Measurements from ENCODE around the gene SBNO1.
"Not testable (repeated sequence)": the region's sequence is repeated elsewhere in the genome, so short reads cannot be mapped to it uniquely, and the experiment has no call there.

Gene SBNO1

DNA sequence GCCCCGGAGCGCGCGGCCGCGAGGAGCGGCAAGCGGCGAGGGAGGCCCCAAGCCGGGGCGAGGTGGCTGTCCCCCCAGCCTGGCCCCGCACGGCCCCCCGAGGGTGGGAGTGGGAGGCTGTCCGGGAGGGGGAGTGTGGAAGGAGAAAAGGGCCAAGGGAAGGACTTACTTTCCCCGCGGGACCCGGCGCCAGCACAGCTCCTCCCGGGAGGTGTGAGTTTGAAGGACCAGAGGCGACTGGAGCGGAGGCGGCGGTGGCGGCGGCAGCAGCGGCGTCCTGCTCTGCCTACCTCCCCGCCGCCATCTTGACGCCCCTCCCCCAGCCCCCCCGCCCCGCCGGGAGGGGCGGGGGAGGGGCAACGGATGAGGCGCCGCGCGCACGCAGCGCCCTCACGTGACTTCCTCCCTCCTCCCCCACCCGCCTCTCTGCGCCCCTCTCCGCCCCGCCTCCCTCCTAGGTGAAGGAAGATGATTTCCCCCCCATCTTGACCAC lies at the start of gene SBNO1:
TSS of gene SBNO1 (minus strand) at position 316 of the 493 bp plus-strand sequence. CDS start 14,406 bp downstream, outside the sequence.
- Histone ChIP-seq H3K27ac (ENCODE audit: low read depth, low read length) (peak within 1 kb of the TSS; percentile 93), H3K4me3 (ENCODE audit: low read depth, low read length) (peak within 1 kb of the TSS; percentile 87), H3K4me1 (ENCODE audit: control insufficient read depth, insufficient read depth, low read length, unreplicated experiment) (peaks cover 5% of the 10 kb centered on the region), H2AFZ (ENCODE audit: low read length, unreplicated experiment) (peak within 1 kb of the TSS; percentile 94), H3K27me3 (ENCODE audit: insufficient read depth, low read length) (no peaks in the 10 kb centered on the region), H3K36me3 (ENCODE audit: insufficient read depth, low read length) (no peaks in the 10 kb centered on the region), H3K79me2 (ENCODE audit: control insufficient read depth, insufficient read depth, low read length, unreplicated experiment) (peaks cover 49% of the 10 kb centered on the region)

DNA sequence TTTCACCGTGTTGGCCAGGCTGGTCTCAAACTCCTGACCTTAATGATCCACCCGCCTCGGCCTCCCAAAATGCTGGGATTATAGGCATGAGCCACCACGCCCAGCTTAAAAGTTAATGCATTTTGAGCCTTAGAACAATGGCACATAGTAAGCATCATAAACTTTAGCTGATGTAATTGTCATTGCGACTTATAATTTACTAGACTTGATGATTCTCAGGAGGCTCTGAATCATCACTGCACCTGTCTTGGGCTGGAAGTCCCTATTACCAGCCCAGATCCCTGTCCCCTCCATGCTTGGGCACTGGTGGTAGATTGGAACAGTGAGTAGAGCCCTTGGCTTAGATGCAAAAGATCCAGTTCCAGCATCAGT lies 45.4 kb upstream of the SBNO1 start:
- H3K27ac ChIP-seq (ENCODE audit: low read depth, low read length), result no peak overlapping the region
- no peaks in the 10 kb centered on the region for H3K4me1 ChIP-seq (ENCODE audit: control insufficient read depth, insufficient read depth, low read length, unreplicated experiment)
- no peaks in the 10 kb centered on the region for H3K79me2 ChIP-seq (ENCODE audit: control insufficient read depth, insufficient read depth, low read length, unreplicated experiment)
- H3K27me3 ChIP-seq (ENCODE audit: insufficient read depth, low read length), result no peaks in the 10 kb centered on the region
- no peak overlapping the region for H2AFZ ChIP-seq (ENCODE audit: low read length, unreplicated experiment)
- H3K4me3 ChIP-seq (ENCODE audit: low read depth, low read length), result no peak overlapping the region
- H3K36me3 ChIP-seq (ENCODE audit: insufficient read depth, low read length), result peaks cover 4% of the 10 kb centered on the region; the same call in 1 of the 2 replicates

DNA sequence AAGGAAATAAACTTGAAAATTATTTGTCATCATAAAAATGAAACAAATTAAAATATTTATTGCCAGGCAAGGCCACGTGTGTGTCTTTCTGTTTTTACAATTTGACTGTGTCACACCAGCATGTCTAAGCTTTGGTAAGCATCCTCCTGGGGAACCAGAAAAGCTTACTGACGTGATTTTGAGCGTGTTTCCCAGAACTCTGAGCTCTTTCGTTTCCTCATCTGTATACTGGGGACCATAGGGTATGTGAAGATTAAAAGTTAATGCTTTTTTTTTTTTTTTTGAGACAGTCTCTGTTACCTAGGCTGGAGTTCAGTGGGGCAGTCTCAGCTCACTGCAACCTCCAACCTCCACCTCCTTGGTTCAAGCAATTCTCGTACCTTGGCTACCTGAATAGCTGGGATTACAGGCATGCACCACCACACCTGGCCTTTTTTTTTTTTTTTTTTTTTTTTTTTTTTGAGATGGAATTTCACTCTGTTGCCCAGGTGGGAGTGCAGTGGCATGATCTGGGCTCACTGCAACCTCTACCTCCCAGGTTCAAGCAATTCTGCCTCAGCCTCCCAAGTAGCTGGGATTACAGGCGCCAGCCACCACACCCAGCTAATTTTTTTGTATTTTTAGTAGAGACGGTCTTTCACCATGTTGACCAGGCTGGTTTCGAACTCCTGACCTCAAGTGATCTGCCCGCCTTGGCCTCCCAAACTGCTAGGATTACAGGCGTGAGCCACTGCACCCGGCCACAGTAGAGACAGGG lies 44.8 kb upstream of the SBNO1 start:
- not testable (repeated sequence) for H3K4me3 ChIP-seq (ENCODE audit: low read depth, low read length); H3K79me2 ChIP-seq (ENCODE audit: control insufficient read depth, insufficient read depth, low read length, unreplicated experiment); H3K27ac ChIP-seq (ENCODE audit: low read depth, low read length); H3K27me3 ChIP-seq (ENCODE audit: insufficient read depth, low read length); H3K4me1 ChIP-seq (ENCODE audit: control insufficient read depth, insufficient read depth, low read length, unreplicated experiment); H3K36me3 ChIP-seq (ENCODE audit: insufficient read depth, low read length); H2AFZ ChIP-seq (ENCODE audit: low read length, unreplicated experiment)

DNA sequence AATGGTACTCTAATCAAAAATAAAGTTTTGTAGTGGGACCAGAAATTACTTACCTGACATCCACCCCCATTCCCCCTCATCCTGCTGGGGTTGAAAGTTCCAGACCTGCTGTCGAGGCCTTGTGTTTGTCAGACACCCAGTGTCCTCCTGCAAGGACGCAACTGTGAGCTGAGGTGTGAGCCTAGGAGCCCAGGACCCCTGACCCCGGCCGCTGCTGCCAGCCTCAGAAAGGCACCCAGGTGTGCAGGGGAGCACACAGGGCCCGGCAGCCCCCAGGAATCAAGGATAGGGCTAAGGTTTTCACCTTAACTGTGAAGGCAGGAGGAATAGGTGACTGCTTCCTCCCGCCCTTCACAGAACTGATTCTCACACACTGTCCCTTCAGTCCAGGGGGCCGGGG lies 44.0 kb upstream of the SBNO1 start:
- H3K79me2 ChIP-seq (ENCODE audit: control insufficient read depth, insufficient read depth, low read length, unreplicated experiment); H3K27ac ChIP-seq (ENCODE audit: low read depth, low read length); H3K4me3 ChIP-seq (ENCODE audit: low read depth, low read length); H2AFZ ChIP-seq (ENCODE audit: low read length, unreplicated experiment); H3K4me1 ChIP-seq (ENCODE audit: control insufficient read depth, insufficient read depth, low read length, unreplicated experiment); H3K27me3 ChIP-seq (ENCODE audit: insufficient read depth, low read length): not testable (repeated sequence)
- H3K36me3 ChIP-seq (ENCODE audit: insufficient read depth, low read length), result peaks cover 14% of the 10 kb centered on the region

DNA sequence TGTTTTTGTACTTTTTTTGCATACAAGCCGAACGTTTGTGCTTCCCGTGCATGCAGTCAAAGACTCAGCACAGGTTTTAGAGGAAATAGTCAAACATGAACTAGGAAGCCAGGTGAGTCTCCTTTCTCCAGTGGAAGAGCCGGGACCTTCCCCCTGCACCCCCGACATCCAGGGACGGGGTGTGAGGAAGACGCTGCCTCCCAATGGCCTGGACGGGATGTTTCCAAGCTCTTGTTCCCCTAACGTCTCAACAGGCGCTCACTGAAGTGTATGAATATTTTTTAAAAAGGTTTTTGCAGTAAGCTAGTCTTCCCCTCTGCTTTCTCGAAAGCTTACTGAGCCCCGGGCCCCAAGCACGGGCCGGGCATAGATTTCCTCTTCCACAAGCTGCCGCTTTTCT lies 43.3 kb upstream of the SBNO1 start:
- not testable (repeated sequence) for H3K27me3 ChIP-seq (ENCODE audit: insufficient read depth, low read length); H2AFZ ChIP-seq (ENCODE audit: low read length, unreplicated experiment); H3K4me1 ChIP-seq (ENCODE audit: control insufficient read depth, insufficient read depth, low read length, unreplicated experiment); H3K4me3 ChIP-seq (ENCODE audit: low read depth, low read length); H3K79me2 ChIP-seq (ENCODE audit: control insufficient read depth, insufficient read depth, low read length, unreplicated experiment); H3K27ac ChIP-seq (ENCODE audit: low read depth, low read length)
- H3K36me3 ChIP-seq (ENCODE audit: insufficient read depth, low read length), result peaks cover 19% of the 10 kb centered on the region

DNA sequence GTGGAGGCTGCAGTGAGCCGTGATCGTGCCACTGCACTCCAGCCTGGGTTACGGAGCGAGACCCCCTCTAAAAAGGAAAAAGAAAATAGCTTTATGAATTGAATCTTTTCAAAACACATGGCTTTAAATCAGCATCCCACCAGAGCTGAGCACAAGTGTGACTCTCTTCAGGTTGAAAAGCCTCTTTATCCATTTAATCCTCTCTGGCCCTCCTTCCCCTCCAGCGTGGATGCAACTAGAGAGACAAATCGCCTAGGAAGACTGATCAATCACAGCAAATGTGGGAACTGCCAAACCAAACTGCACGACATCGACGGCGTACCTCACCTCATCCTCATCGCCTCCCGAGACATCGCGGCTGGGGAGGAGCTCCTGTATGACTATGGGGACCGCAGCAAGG lies 42.6 kb upstream of the SBNO1 start:
- not testable (repeated sequence) for H2AFZ ChIP-seq (ENCODE audit: low read length, unreplicated experiment); H3K27ac ChIP-seq (ENCODE audit: low read depth, low read length)
- peaks cover 19% of the 10 kb centered on the region for H3K36me3 ChIP-seq (ENCODE audit: insufficient read depth, low read length)

DNA sequence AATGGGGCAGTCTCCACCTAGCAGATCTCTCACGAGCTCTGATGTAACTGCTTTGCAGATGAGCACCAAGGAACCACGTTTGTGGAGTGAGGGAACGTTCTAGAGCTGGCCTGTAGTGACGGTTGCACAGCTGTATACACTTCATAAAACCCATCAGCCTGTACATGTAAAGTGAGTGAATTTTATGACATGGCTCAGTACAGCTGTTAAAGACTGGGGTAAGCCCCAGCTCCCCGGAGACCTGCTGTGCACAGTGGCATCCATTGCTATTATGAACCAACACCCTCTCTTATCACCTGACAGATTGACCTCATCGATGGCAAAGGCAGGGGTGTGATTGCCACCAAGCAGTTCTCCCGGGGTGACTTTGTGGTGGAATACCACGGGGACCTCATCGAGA lies 39.9 kb upstream of the SBNO1 start:
- Histone ChIP-seq H3K27ac (ENCODE audit: low read depth, low read length) (no peak overlapping the region), H3K36me3 (ENCODE audit: insufficient read depth, low read length) (peaks cover 19% of the 10 kb centered on the region)

More for the DNA sequence above, 42.6 kb upstream of the SBNO1 start:
- not testable (repeated sequence) for H3K79me2 ChIP-seq (ENCODE audit: control insufficient read depth, insufficient read depth, low read length, unreplicated experiment); H3K4me3 ChIP-seq (ENCODE audit: low read depth, low read length); H3K4me1 ChIP-seq (ENCODE audit: control insufficient read depth, insufficient read depth, low read length, unreplicated experiment); H3K27me3 ChIP-seq (ENCODE audit: insufficient read depth, low read length)

DNA sequence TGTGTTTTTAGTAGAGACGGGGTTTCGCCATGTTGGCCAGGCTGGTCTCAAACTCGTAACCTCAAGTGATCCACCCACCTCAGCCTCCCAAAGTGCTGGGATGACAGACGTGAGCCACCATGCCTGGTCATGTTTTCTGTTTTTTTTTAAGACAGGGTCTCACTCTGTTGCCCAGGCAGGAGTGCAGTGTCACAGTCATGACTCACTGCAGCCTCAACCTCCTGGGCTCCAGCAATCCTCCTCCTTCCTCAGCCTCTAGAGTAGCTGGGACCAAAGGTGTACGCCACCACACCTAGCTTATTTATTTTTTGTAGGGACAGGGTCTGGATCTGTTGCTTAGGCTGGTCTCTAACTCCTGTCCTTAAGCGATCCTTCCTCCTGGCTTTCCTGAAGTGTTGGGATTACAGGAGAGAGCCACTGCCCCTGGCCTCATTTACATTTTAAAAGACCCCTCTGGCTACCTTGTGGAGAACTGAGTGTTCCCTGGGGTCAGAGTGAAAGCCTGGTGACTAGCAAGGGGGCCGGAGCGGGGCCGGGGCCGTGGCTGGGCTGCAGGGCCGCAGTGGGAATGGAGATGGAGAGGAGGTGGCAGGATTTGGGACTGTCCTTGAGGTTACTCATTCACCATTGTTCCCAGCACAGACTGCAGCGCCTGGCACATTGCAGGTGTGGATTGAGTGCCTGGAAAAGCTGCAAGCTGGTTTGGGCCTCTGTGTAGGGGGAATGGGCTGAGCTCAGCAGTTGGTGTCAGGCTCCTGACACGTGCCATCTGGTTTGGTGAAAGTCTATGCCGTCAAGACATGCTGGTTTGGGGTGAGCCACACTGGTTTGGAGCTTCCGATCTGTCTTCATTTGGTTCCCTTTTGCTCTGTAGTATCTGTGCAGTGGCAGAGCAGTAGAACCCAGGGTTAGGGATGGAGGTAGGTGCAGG lies 37.4 kb upstream of the SBNO1 start:
- Histone ChIP-seq H2AFZ (ENCODE audit: low read length, unreplicated experiment) (no peak overlapping the region), H3K79me2 (ENCODE audit: control insufficient read depth, insufficient read depth, low read length, unreplicated experiment) (peaks cover 33% of the 10 kb centered on the region), H3K36me3 (ENCODE audit: insufficient read depth, low read length) (peaks cover 20% of the 10 kb centered on the region), H3K4me3 (ENCODE audit: low read depth, low read length) (no peak overlapping the region), H3K27ac (ENCODE audit: low read depth, low read length) (no peak overlapping the region), H3K4me1 (ENCODE audit: control insufficient read depth, insufficient read depth, low read length, unreplicated experiment) (peaks cover 11% of the 10 kb centered on the region), H3K27me3 (ENCODE audit: insufficient read depth, low read length) (no peaks in the 10 kb centered on the region)

More for the DNA sequence above, 39.9 kb upstream of the SBNO1 start:
- H3K4me1 ChIP-seq (ENCODE audit: control insufficient read depth, insufficient read depth, low read length, unreplicated experiment), result no peaks in the 10 kb centered on the region
- H2AFZ ChIP-seq (ENCODE audit: low read length, unreplicated experiment), result no peak overlapping the region
- H3K27me3 ChIP-seq (ENCODE audit: insufficient read depth, low read length), result no peaks in the 10 kb centered on the region
- H3K4me3 ChIP-seq (ENCODE audit: low read depth, low read length), result no peak overlapping the region
- peaks cover 15% of the 10 kb centered on the region for H3K79me2 ChIP-seq (ENCODE audit: control insufficient read depth, insufficient read depth, low read length, unreplicated experiment)

DNA sequence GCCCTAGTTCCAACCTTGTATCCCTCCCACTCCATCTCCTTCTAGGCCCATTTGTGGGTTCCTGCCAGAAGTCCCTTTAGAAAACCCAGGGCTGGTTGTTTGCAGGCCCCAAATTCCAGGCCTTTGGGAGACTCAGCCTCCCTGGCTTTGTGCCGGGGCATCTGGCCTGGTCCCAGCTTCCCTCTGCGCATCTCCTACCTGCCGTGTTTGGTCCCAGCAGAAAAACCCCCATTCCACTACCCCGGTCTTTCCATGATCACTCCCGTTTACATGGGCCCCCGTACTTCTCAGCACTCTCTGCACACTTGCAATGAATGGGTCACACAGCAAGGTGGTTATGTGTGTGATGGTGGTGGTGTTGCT lies 34.6 kb upstream of the SBNO1 start:
- Histone ChIP-seq H3K27ac (ENCODE audit: low read depth, low read length) (peak overlapping the region; percentile 66), H2AFZ (ENCODE audit: low read length, unreplicated experiment) (no peak overlapping the region), H3K4me1 (ENCODE audit: control insufficient read depth, insufficient read depth, low read length, unreplicated experiment) (peaks cover 11% of the 10 kb centered on the region), H3K4me3 (ENCODE audit: low read depth, low read length) (no peak overlapping the region), H3K36me3 (ENCODE audit: insufficient read depth, low read length) (peaks cover 28% of the 10 kb centered on the region; the same call in 1 of the 2 replicates), H3K79me2 (ENCODE audit: control insufficient read depth, insufficient read depth, low read length, unreplicated experiment) (peaks cover 58% of the 10 kb centered on the region), H3K27me3 (ENCODE audit: insufficient read depth, low read length) (no peaks in the 10 kb centered on the region)

DNA sequence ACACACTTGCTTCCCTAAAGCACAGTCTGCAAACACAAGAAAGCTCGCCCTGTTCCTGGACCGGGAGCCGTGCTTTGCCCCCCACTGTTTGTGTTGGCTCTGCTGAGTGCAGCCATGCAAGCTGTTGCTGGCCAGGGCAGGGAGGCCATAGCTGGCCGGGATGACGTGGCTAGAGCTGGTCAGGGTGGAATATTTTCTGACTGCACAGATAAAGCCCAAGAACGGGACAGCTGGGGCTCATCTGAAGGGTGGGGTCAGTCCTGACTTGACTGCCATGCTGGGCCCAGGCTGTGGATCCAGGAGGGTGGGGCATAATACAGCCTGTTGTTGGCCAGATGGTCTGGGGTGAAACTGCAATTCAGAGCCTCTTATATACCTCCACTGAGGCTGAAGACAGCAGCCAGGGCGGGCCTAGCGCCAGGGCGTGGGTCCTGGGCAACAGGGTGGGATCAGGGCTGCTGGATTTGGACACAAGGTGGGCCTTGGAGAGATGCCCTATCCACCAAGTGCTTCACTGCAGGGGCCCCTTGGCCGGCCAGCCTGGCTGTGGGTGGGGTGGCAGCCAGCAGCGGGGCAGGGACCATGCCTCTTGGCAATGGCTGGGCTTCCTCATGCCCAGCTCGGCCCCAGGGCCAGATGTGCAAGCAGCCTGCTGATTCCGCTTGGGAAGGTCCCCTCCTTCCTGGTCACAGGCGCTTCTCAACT lies 34.1 kb upstream of the SBNO1 start:
- Histone ChIP-seq H2AFZ (ENCODE audit: low read length, unreplicated experiment) (no peak overlapping the region), H3K27me3 (ENCODE audit: insufficient read depth, low read length) (no peaks in the 10 kb centered on the region), H3K36me3 (ENCODE audit: insufficient read depth, low read length) (peaks cover 22% of the 10 kb centered on the region; the same call in 1 of the 2 replicates)

More for the DNA sequence above, 34.1 kb upstream of the SBNO1 start:
- H3K79me2 ChIP-seq (ENCODE audit: control insufficient read depth, insufficient read depth, low read length, unreplicated experiment), result peaks cover 58% of the 10 kb centered on the region
- peaks cover 11% of the 10 kb centered on the region for H3K4me1 ChIP-seq (ENCODE audit: control insufficient read depth, insufficient read depth, low read length, unreplicated experiment)
- H3K27ac ChIP-seq (ENCODE audit: low read depth, low read length), result peak overlapping the region; percentile 66
- H3K4me3 ChIP-seq (ENCODE audit: low read depth, low read length), result no peak overlapping the region

All from ACC112 (cell line).